HEK293 (cell line): ENCODE measurements around the gene TRUB1.

Experiments used
- CTCF ChIP-seq: fragments of 450-650 bp; formaldehyde crosslinking; IDR thresholded peaks from 2 replicates; pipeline ENCODE4 v1.5.1; 2016; ENCODE audit warnings: missing biosample characterization, missing genetic modification characterization
- ZBTB49 ChIP-seq: fragments of 450-650 bp; formaldehyde crosslinking; IDR thresholded peaks from 2 replicates; pipeline ENCODE4 v1.5.1; 2016; ENCODE audit warnings: missing biosample characterization, missing genetic modification characterization, low read depth
- ZNF214 ChIP-seq: fragments of 450-650 bp; formaldehyde crosslinking; IDR thresholded peaks from 2 replicates; pipeline ENCODE4 v1.5.1; 2017; ENCODE audit warnings: missing biosample characterization, mild to moderate bottlenecking, missing genetic modification characterization, borderline replicate concordance
- ZSCAN18 ChIP-seq: fragments of 450-650 bp; formaldehyde crosslinking; IDR thresholded peaks from 2 replicates; pipeline ENCODE4 v1.5.1; 2016; ENCODE audit warnings: missing biosample characterization, missing genetic modification characterization

- TF ChIP-seq CTCF (no peak), ZBTB49 (tag by site-specific recombination) (no peak), ZNF214 (no peak), ZSCAN18 (no peak)
These were observed 32.5 kb downstream of the TRUB1 start for GRCh38 chr10:114970515-114970914.
